CD14-positive monocyte (primary cell): ENCODE measurements around the gene RBL1. TPM values are rescaled to one million over a fixed set of nuclear protein-coding genes. Genes with fewer than 3 reads are reported as not detected.

Source experiments
- DNase-seq, 3 donors: peaks; one replicate each; pipeline ENCODE4 v3.0.0-alpha.2; 2011 to 2022
- H2AFZ ChIP-seq: 2 replicates; pipeline ENCODE4 v1.6.0; 2012; ENCODE audit warnings: mild to moderate bottlenecking, low read depth, low read length, inconsistent platforms; ENCODE audit not compliant: insufficient read depth, poor library complexity, severe bottlenecking
- H3K27ac ChIP-seq, 2 donors: 1 replicate in 1 of 2; 2 replicates in 1 of 2; pipeline ENCODE4 v1.5.1; 2012 to 2013; ENCODE audit warnings: low read length in 2 of 2, control low read depth in 1 of 2, inconsistent platforms in 1 of 2, low read depth in 1 of 2, mild to moderate bottlenecking in 1 of 2
- H3K27me3 ChIP-seq, 2 donors: one replicate each; pipeline versions ENCODE4 v1.6.0 to v1.6.1; 2011 to 2013; ENCODE audit warnings: low read length in 2 of 2; ENCODE audit not compliant: control insufficient read depth in 2 of 2, insufficient read depth in 2 of 2
- H3K36me3 ChIP-seq, 2 donors: replicated peaks in 1 of 2; 1 replicate in 1 of 2; 2 replicates in 1 of 2; pipeline versions ENCODE4 v1.5.1 to v1.6.1; 2012 to 2013; ENCODE audit warnings: low read length in 2 of 2, control low read depth in 1 of 2, inconsistent platforms in 1 of 2, mild to moderate bottlenecking in 1 of 2; ENCODE audit not compliant: insufficient read depth in 2 of 2, control insufficient read depth in 1 of 2
- H3K4me1 ChIP-seq, 2 donors: 1 replicate in 1 of 2; 2 replicates in 1 of 2; pipeline versions ENCODE4 v1.5.1 to v1.6.1; 2012 to 2013; ENCODE audit warnings: low read length in 2 of 2, control low read depth in 1 of 2, inconsistent platforms in 1 of 2, mild to moderate bottlenecking in 1 of 2, moderate library complexity in 1 of 2; ENCODE audit not compliant: insufficient read depth in 2 of 2, control insufficient read depth in 1 of 2
- H3K4me2 ChIP-seq: replicated peaks from 2 replicates; pipeline ENCODE3; 2012; ENCODE audit warnings: low read length, moderate library complexity, mild to moderate bottlenecking; ENCODE audit not compliant: poor library complexity, severe bottlenecking; ENCODE audit errors: extremely low read depth
- H3K4me3 ChIP-seq, 3 experiments: fragments of 200-600 bp in 1 of 3; sonication (generic) in 1 of 3; replicated peaks in 1 of 3; 1 replicate in 2 of 3; 2 replicates in 1 of 3; pipeline ENCODE4 v1.5.1; 2011 to 2013; ENCODE audit warnings: low read length in 3 of 3, mild to moderate bottlenecking in 3 of 3, control low read depth in 2 of 3, low read depth in 2 of 3, inconsistent platforms in 1 of 3, moderate library complexity in 1 of 3
- H3K79me2 ChIP-seq: 2 replicates; pipeline ENCODE4 v1.6.0; 2012; ENCODE audit warnings: mild to moderate bottlenecking, control low read depth, inconsistent platforms, low read length, moderate library complexity; ENCODE audit not compliant: insufficient read depth
- H3K9ac ChIP-seq: 2 replicates; pipeline ENCODE4 v1.6.0; 2017; ENCODE audit warnings: low read length, mild to moderate bottlenecking; ENCODE audit not compliant: insufficient read depth, poor library complexity, severe bottlenecking
- H3K9me3 ChIP-seq, 2 donors: replicated peaks in 1 of 2; 1 replicate in 1 of 2; 2 replicates in 1 of 2; pipeline versions ENCODE4 v1.5.1 to v1.6.1; 2012 to 2013; ENCODE audit warnings: low read length in 2 of 2, control low read depth in 1 of 2; ENCODE audit not compliant: control insufficient read depth in 1 of 2, insufficient read depth in 1 of 2
- H4K20me1 ChIP-seq: 2 replicates; pipeline ENCODE4 v1.6.0; 2012; ENCODE audit warnings: mild to moderate bottlenecking, low read length, control low read depth, moderate library complexity; ENCODE audit not compliant: insufficient read depth
- H3K27ac Mint-ChIP-seq, 7 donors: one replicate each; pipeline ENCODE4 v1.8.0; 2020; ENCODE audit warnings: mild to moderate bottlenecking in 7 of 7, mixed read lengths in 7 of 7, moderate library complexity in 6 of 7, inconsistent platforms in 2 of 7
- H3K27me3 Mint-ChIP-seq, 3 donors: one replicate each; pipeline ENCODE4 v1.8.0; 2021 to 2022; ENCODE audit warnings: low read depth in 3 of 3, mild to moderate bottlenecking in 3 of 3, mixed read lengths in 3 of 3, moderate library complexity in 3 of 3, inconsistent platforms in 1 of 3
- H3K36me3 Mint-ChIP-seq, 2 donors: one replicate each; pipeline ENCODE4 v1.8.0; 2020; ENCODE audit warnings: mixed read lengths in 2 of 2, inconsistent platforms in 1 of 2, mild to moderate bottlenecking in 1 of 2
- H3K4me1 Mint-ChIP-seq: one replicate; pipeline ENCODE4 v1.8.0; 2020; ENCODE audit warnings: mild to moderate bottlenecking, mixed read lengths
- H3K4me3 Mint-ChIP-seq, 2 donors: one replicate each; pipeline ENCODE4 v1.8.0; 2020; ENCODE audit warnings: mild to moderate bottlenecking in 2 of 2, mixed read lengths in 2 of 2, moderate library complexity in 1 of 2
- H3K9me3 Mint-ChIP-seq, 7 donors: one replicate each; pipeline ENCODE4 v1.8.0; 2020 to 2022; ENCODE audit warnings: mixed read lengths in 7 of 7, mild to moderate bottlenecking in 6 of 7, moderate library complexity in 6 of 7, inconsistent platforms in 2 of 7
- CTCF ChIP-seq: fragments of 200-600 bp; IDR thresholded peaks from one replicate; pipeline ENCODE4 v1.8.0; 2022; ENCODE audit warnings: antibody characterized with exemption, mild to moderate bottlenecking
- WGBS: methylation state at CpG from one replicate; pipeline ENCODE4 v1.1.5; 2013; ENCODE audit warnings: missing lambda C conversion rate; ENCODE audit not compliant: insufficient coverage; 5-methylcytosine and 5-hydroxymethylcytosine counted together
- intact Hi-C, 2 donors: fragments of 100-400 bp; cut with micrococcal nuclease; formaldehyde crosslinking; loops; one replicate each; pipeline versions ENCODE4 v1.15.0 to v1.15.1; 2023
- polyA plus RNA-seq, 3 donors: library from polyadenylated mRNA; depleted of rRNA in 1 of 3; unstranded in 2 of 3; stranded (reverse) in 1 of 3; fragments of 300-500 nt in 2 of 3; fragments of >200 nt in 1 of 3; fragmentation: Illumina TruSeq in 2 of 3; gene quantifications; 1 replicate in 2 of 3; 2 replicates in 1 of 3; pipeline ENCODE4 v1.2.3, GENCODE V29; 2012 to 2021

RBL1 gene
- polyA plus RNA-seq, 3 donors, result 1.5 to 3.7 (median 2.4) TPM

GRCh38 chr20:36969478-36970186, 126.2 kb downstream of the RBL1 start:
- Histone ChIP-seq H3K79me2 (no peaks in the 10 kb centered on the region), H3K4me2 (peak overlapping the region; percentile 62), H3K27me3 (no peaks in the 10 kb centered on the region), H3K4me1 (peaks cover 33 to 35% of the 10 kb centered on the region in 2 donors), H3K9me3 (no peaks in the 10 kb centered on the region), H3K4me3 (peak overlapping the region in 1 of 3 experiments; percentile 43), H2AFZ (peak overlapping the region; percentile 85), H3K9ac (no peak overlapping the region), H3K27ac (peak overlapping the region; percentile 37 to 84), H3K36me3 (no peaks in the 10 kb centered on the region), H4K20me1 (no peaks in the 10 kb centered on the region)
- WGBS, result 100% methylated on average over 1 of the region's 10 CpGs
- H3K36me3 Mint-ChIP-seq, result no peaks in the 10 kb centered on the region
- peaks cover 35% of the 10 kb centered on the region for H3K4me1 Mint-ChIP-seq
- peaks cover 0 to 3% (median 0%) of the 10 kb centered on the region in 3 donors for H3K27me3 Mint-ChIP-seq
- DNase-seq, result peak in 1 of 3 donors; percentile 16
- peak overlapping the region; percentile 48 to 89 (median 83) for H3K27ac Mint-ChIP-seq
- H3K9me3 Mint-ChIP-seq, result peaks cover 0 to 3% (median 0%) of the 10 kb centered on the region in 7 donors
- TF ChIP-seq CTCF, result no peak
- peak overlapping the region; percentile 59 to 82 for H3K4me3 Mint-ChIP-seq
- intact Hi-C loops, result no loop called here

- H3K4me3 ChIP-seq, result peak overlapping the region in 1 of 3 experiments; percentile 43
- H3K9me3 Mint-ChIP-seq, result peaks cover 0 to 3% (median 0%) of the 10 kb centered on the region in 7 donors
- peak overlapping the region; percentile 85 for H2AFZ ChIP-seq
- H3K36me3 Mint-ChIP-seq, result no peaks in the 10 kb centered on the region
- peaks cover 0 to 3% (median 0%) of the 10 kb centered on the region in 3 donors for H3K27me3 Mint-ChIP-seq
- no CpG with 5 or more reads among the region's 4 CpGs for WGBS
- H3K4me3 Mint-ChIP-seq, result peak overlapping the region; percentile 59 to 82
- peak overlapping the region; percentile 48 to 89 (median 83) for H3K27ac Mint-ChIP-seq
- H3K36me3 ChIP-seq, result no peaks in the 10 kb centered on the region
- peak overlapping the region; percentile 37 to 84 for H3K27ac ChIP-seq
- peak in 2 of 3 donors; percentile 33 to 38 for DNase-seq
- no peaks in the 10 kb centered on the region for H3K9me3 ChIP-seq
- TF ChIP-seq CTCF, result no peak
- peak overlapping the region; percentile 62 for H3K4me2 ChIP-seq
- peaks cover 35% of the 10 kb centered on the region for H3K4me1 Mint-ChIP-seq
- no peak overlapping the region for H3K9ac ChIP-seq
- H4K20me1 ChIP-seq, result no peaks in the 10 kb centered on the region
- intact Hi-C loops, result no loop called here
- H3K27me3 ChIP-seq, result no peaks in the 10 kb centered on the region
- H3K4me1 ChIP-seq, result peaks cover 31 to 32% of the 10 kb centered on the region in 2 donors
- H3K79me2 ChIP-seq, result no peaks in the 10 kb centered on the region
These were observed 126.7 kb downstream of the RBL1 start for GRCh38 chr20:36969051-36969450.
